Suprapubic skin (tissue), 4 donors: ENCODE data around the gene CRIP2.

Experiments used
- CTCF ChIP-seq, 2 donors: fragments of 200-600 bp in 1 of 2; fragments of 450-650 bp in 1 of 2; sonication (generic) in 1 of 2; IDR thresholded peaks; one replicate each; pipeline ENCODE4 v1.5.1; 2016 to 2019; ENCODE audit warnings: antibody characterized with exemption in 2 of 2, mild to moderate bottlenecking in 1 of 2, moderate library complexity in 1 of 2
- POLR2A ChIP-seq, 2 donors: fragments of 450-650 bp; IDR thresholded peaks; one replicate each; pipeline ENCODE4 v1.6.1; 2017; ENCODE audit warnings: antibody characterized with exemption in 2 of 2, mild to moderate bottlenecking in 2 of 2, moderate library complexity in 2 of 2
- POLR2AphosphoS5 ChIP-seq, 3 donors: sonication (generic); formaldehyde crosslinking; IDR thresholded peaks; one replicate each; pipeline ENCODE4 v1.6.1; 2017; ENCODE audit warnings: antibody characterized with exemption in 3 of 3

GRCh38 chr14:105525861-105526775, 51.5 kb downstream of the CRIP2 start, which contains the start of gene TMEM121:
- TF ChIP-seq CTCF (IDR thresholded peaks at IDR 0.05) (no peak), POLR2A (IDR thresholded peaks at IDR 0.05) (no peak), POLR2AphosphoS5 (IDR thresholded peaks at IDR 0.05) (no peak)
